Breast epithelium (tissue), 4 donors: ENCODE results near the gene GOLGA7B. TPM values are rescaled to one million over a fixed set of nuclear protein-coding genes. Genes with fewer than 3 reads are reported as not detected.
A peak's percentile ranks its signal among the peaks of the same experiment; 100 is the strongest.

Experiments
- DNase-seq, 2 donors: peaks; one replicate each; pipeline ENCODE4 v3.0.0-alpha.2; 2019; ENCODE audit warnings: low spot score in 2 of 2
- H3K27ac ChIP-seq, 2 donors: fragments of 200-600 bp; sonication (generic) in 1 of 2; one replicate each; pipeline ENCODE4 v1.5.1; 2016 to 2019; ENCODE audit warnings: mild to moderate bottlenecking in 1 of 2
- H3K27me3 ChIP-seq, 2 donors: fragments of 200-600 bp; sonication (generic) in 1 of 2; one replicate each; pipeline versions ENCODE4 v1.5.1 to v1.6.0; 2017 to 2019; ENCODE audit warnings: control low read depth in 1 of 2, mild to moderate bottlenecking in 1 of 2
- H3K36me3 ChIP-seq: fragments of 200-600 bp; one replicate; pipeline ENCODE4 v1.5.1; 2019
- H3K4me1 ChIP-seq, 2 donors: fragments of 200-600 bp; sonication (generic); one replicate each; pipeline ENCODE4 v1.5.1; 2016 to 2019; ENCODE audit warnings: control low read depth in 1 of 2
- H3K4me3 ChIP-seq, 3 donors: fragments of 200-600 bp; sonication (generic); 1 replicate in 2 of 3; 2 replicates in 1 of 3; pipeline ENCODE4 v1.5.1; 2016 to 2019; ENCODE audit warnings: mild to moderate bottlenecking in 3 of 3, moderate library complexity in 2 of 3
- H3K9me3 ChIP-seq, 2 donors: fragments of 200-600 bp; sonication (generic) in 1 of 2; one replicate each; pipeline ENCODE4 v1.5.1; 2016 to 2019; ENCODE audit warnings: control low read depth in 1 of 2
- POLR2A ChIP-seq: fragments of 450-650 bp; IDR thresholded peaks from one replicate; pipeline ENCODE4 v1.6.1; 2016; ENCODE audit warnings: antibody characterized with exemption, mild to moderate bottlenecking, moderate library complexity
- POLR2AphosphoS5 ChIP-seq, 3 donors: sonication (generic); formaldehyde crosslinking; IDR thresholded peaks; one replicate each; pipeline ENCODE4 v1.6.1; 2017; ENCODE audit warnings: antibody characterized with exemption in 3 of 3
- intact Hi-C: fragments of 100-400 bp; cut with DNase I; formaldehyde crosslinking; loops from one replicate; pipeline ENCODE4 v1.15.1; 2023; ENCODE audit warnings: low total_unique reads
- total RNA-seq, 3 donors: library from RNA; depleted of rRNA; stranded (reverse); fragments of >200 nt; gene quantifications; one replicate each; pipeline ENCODE4 v1.1.0, GENCODE V29; 2016
- TF ChIP-seq, protein P1 (sequence below), 3 donors: fragments of 450-650 bp; IDR thresholded peaks; one replicate each; pipeline ENCODE4 v1.5.1; 2016 to 2017; ENCODE audit warnings: antibody characterized with exemption in 3 of 3, mild to moderate bottlenecking in 3 of 3, moderate library complexity in 3 of 3

The GOLGA7B gene
- total RNA-seq, 3 donors from 2014 or later = 0.33 to 3.2 (median 0.59) TPM

DNA sequence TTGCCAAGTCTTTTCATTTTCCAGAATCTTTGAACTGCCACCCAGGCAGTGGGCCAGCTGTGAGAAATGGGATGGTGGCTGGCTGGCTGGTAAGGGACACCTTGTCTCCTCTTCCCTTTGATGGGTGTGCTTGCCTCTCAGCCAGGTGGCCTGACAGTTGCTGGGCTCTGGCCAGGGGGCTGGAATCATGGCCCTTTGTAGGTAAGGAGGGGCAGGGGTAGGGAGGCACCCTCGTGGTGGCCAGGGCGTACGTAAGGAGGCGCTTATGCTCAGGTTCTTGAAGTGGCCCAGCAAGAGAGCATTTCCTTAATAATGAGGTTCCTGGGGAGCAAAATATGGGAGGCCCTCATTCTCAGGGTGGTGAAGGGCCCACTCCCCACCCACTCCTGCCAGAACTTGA lies 33.0 kb upstream of the GOLGA7B start:
- H3K4me3 ChIP-seq = no peak overlapping the region
- no peaks in the 10 kb centered on the region for H3K36me3 ChIP-seq
- H3K27ac ChIP-seq = no peak overlapping the region
- H3K4me1 ChIP-seq = no peaks in the 10 kb centered on the region
- TF ChIP-seq POLR2AphosphoS5 (IDR thresholded peaks at IDR 0.05) (no peak), POLR2A (no peak)
- TF ChIP-seq, protein P1, sequence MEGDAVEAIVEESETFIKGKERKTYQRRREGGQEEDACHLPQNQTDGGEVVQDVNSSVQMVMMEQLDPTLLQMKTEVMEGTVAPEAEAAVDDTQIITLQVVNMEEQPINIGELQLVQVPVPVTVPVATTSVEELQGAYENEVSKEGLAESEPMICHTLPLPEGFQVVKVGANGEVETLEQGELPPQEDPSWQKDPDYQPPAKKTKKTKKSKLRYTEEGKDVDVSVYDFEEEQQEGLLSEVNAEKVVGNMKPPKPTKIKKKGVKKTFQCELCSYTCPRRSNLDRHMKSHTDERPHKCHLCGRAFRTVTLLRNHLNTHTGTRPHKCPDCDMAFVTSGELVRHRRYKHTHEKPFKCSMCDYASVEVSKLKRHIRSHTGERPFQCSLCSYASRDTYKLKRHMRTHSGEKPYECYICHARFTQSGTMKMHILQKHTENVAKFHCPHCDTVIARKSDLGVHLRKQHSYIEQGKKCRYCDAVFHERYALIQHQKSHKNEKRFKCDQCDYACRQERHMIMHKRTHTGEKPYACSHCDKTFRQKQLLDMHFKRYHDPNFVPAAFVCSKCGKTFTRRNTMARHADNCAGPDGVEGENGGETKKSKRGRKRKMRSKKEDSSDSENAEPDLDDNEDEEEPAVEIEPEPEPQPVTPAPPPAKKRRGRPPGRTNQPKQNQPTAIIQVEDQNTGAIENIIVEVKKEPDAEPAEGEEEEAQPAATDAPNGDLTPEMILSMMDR (IDR thresholded peaks at IDR 0.05) = no peak
- intact Hi-C loops = no loop called here
- no peak for DNase-seq
- no peaks in the 10 kb centered on the region for H3K27me3 ChIP-seq
- no peaks in the 10 kb centered on the region for H3K9me3 ChIP-seq

DNA sequence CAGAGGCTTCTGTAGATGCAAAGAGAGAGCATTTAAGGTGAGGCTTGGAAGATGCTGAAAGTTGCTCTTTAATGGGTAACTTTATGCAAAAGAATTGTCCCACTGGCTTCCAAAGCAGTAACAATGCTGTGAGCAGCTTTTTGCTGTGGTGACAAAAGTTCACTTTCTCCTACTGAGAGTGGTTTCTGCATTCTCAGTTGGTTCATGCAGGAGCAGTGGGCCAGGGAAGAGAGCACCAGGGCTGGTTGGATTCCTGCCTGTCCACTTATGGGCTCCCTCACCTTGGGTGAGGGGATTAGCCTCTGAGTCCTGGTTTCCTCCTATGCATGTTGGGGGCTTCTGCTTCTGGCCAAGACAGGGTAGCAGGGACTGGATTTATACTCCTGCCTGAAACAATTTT lies 31.1 kb upstream of the GOLGA7B start:
- no peak overlapping the region for H3K27ac ChIP-seq
- no peak for DNase-seq

DNA sequence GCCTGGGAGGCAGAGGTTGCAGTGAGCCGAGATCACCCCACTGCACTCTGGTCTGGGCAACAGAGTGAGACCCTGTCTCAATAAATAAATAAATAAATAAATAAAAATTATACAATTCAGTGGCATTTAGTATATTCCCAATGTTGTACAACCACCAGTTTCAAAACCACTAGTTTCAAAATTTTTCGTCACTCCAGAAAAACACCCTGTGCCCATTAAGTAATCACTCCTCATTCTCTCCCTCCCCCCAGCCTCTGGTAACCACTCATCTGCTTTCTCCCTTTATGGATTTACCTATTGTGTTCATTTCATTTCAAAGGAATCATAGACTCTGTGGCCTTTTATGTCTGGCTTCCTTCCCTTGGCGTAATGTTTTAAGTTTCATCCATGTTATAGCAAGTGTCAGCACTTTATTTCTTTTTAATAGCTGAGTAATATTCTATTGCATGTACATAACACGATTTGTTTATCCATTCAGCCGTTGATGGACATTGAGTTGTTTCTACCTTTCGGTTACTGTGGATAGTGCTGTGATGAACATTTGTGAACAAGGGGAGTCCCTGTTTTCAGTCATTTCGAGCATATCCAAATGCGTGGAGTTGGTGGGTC lies 29.4 kb upstream of the GOLGA7B start:
- H3K9me3 ChIP-seq = no peaks in the 10 kb centered on the region
- no peaks in the 10 kb centered on the region for H3K27me3 ChIP-seq
- no peak overlapping the region for H3K4me3 ChIP-seq
- no peaks in the 10 kb centered on the region for H3K36me3 ChIP-seq
- H3K27ac ChIP-seq = no peak overlapping the region
- TF ChIP-seq, protein P1 (IDR thresholded peaks at IDR 0.05) = no peak
- TF ChIP-seq POLR2A = no peak
- TF ChIP-seq POLR2AphosphoS5 (IDR thresholded peaks at IDR 0.05) = no peak
- intact Hi-C loops = no loop called here
- DNase-seq = no peak
- no peaks in the 10 kb centered on the region for H3K4me1 ChIP-seq

More for the DNA sequence above, 31.1 kb upstream of the GOLGA7B start:
- intact Hi-C loops = no loop called here
- Histone ChIP-seq H3K4me3 (no peak overlapping the region), H3K36me3 (no peaks in the 10 kb centered on the region), H3K4me1 (no peaks in the 10 kb centered on the region), H3K27me3 (no peaks in the 10 kb centered on the region), H3K9me3 (no peaks in the 10 kb centered on the region)
- TF ChIP-seq POLR2AphosphoS5 (IDR thresholded peaks at IDR 0.05) (no peak), POLR2A (no peak)
- TF ChIP-seq, protein P1 (IDR thresholded peaks at IDR 0.05) = no peak

DNA sequence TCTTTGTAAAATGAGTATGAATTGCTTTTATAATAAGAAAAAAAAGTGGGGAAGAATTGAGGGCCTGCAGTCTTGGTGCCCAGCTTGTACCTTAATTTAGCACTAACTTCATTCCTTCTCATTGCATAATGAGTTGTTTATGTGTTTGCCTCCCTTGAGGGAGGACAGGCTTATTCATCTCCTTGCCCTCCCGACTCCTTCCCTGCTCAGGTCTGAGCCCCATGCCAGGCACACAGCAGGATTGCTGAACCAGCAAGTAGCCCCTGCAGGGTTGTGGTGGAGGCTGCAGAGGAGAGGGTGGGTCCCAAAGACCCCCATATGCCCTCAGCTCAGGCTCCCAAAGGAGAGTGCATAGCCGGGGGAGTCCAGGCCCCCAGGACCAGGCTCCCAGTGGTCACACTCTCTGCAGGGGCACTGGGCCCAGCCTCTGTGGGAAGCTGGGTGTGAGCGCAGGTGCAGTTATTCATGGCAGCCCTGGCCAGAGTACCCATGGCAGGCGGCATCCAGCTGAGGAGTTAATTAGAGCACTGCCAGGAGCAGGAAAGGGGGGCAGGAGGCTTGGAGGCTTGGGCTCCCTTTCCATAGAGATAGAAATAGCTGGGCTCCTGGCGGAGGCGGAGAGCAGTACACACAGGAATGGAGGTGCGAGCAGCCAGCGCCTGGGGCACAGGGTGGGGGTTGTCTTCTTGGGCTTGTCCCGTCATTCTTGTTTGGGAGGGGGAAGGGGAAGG lies 28.2 kb upstream of the GOLGA7B start:
- H3K36me3 ChIP-seq = no peaks in the 10 kb centered on the region
- DNase-seq = peak in 1 of 2 donors; percentile 50
- H3K27ac ChIP-seq = peak overlapping the region in 1 of 2 donors; percentile 40
- no peak for TF ChIP-seq POLR2A
- TF ChIP-seq, protein P1 (IDR thresholded peaks at IDR 0.05) = no peak
- TF ChIP-seq POLR2AphosphoS5 (IDR thresholded peaks at IDR 0.05) = no peak
- no peak overlapping the region for H3K4me3 ChIP-seq
- intact Hi-C loops = no loop called here
- H3K9me3 ChIP-seq = no peaks in the 10 kb centered on the region
- H3K4me1 ChIP-seq = no peaks in the 10 kb centered on the region
- no peaks in the 10 kb centered on the region for H3K27me3 ChIP-seq

DNA sequence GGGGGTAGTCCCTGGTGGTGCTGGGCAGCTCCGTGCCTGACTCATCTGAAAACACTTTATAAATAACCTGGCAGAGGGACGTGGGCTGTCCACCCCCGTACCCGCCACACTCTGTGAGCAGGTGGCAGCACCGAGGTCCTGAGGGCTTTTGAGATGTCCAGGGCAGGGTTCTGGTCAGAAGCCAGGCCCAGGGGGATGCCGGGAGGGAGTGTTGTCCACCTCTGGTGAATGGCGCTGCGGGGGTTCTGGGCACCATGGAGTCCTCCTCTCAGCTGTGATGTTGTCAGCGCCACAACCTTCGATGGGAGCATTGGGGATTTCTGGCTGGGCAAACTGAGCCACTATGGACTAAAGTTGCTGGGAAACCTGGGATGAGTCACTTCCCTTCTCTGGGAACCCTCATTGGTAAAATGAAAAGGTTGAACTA lies 27.4 kb upstream of the GOLGA7B start:
- H3K27ac ChIP-seq = peak overlapping the region in 1 of 2 donors; percentile 40
- DNase-seq = peak in 1 of 2 donors; percentile 30
- H3K4me1 ChIP-seq = no peaks in the 10 kb centered on the region
- H3K9me3 ChIP-seq = no peaks in the 10 kb centered on the region
- no peak overlapping the region for H3K4me3 ChIP-seq
- no peaks in the 10 kb centered on the region for H3K36me3 ChIP-seq
- TF ChIP-seq, protein P1 (IDR thresholded peaks at IDR 0.05) = no peak
- TF ChIP-seq POLR2AphosphoS5 (IDR thresholded peaks at IDR 0.05) (no peak), POLR2A (no peak)
- H3K27me3 ChIP-seq = no peaks in the 10 kb centered on the region
- intact Hi-C loops = no loop called here
